Measurements from ENCODE around the gene SRA1. TPM values are rescaled to one million over a fixed set of nuclear protein-coding genes. Genes with fewer than 3 reads are reported as not detected.
A peak's percentile ranks its signal among the peaks of the same experiment; 100 is the strongest.

Gene SRA1
- polyA plus RNA-seq, 4 donors: 23.4 to 29.6 (median 26.4) TPM

DNA sequence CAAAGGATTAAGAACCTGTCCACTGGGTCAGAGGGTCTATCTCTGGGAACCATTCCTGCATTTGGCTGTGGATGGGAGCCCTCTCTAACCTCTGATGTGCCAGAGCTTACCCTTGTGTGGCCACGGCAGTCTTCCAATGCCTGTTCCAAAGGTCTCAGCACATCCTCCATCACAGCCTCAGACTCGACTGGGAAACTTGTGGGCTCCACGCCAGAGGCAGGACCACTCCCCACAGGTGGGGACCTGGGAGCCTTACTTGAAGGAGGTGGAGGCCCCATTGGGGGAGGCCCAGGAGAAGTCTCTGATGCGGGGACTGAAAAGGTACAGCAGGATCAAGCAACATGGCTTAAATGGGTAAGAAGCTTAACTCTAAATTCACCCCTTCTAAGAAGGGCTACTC lies 5.4 kb downstream of the SRA1 start:
- DNase-seq (ENCODE audit: low read depth in 4 of 4, low spot score in 3 of 4): no peak

DNA sequence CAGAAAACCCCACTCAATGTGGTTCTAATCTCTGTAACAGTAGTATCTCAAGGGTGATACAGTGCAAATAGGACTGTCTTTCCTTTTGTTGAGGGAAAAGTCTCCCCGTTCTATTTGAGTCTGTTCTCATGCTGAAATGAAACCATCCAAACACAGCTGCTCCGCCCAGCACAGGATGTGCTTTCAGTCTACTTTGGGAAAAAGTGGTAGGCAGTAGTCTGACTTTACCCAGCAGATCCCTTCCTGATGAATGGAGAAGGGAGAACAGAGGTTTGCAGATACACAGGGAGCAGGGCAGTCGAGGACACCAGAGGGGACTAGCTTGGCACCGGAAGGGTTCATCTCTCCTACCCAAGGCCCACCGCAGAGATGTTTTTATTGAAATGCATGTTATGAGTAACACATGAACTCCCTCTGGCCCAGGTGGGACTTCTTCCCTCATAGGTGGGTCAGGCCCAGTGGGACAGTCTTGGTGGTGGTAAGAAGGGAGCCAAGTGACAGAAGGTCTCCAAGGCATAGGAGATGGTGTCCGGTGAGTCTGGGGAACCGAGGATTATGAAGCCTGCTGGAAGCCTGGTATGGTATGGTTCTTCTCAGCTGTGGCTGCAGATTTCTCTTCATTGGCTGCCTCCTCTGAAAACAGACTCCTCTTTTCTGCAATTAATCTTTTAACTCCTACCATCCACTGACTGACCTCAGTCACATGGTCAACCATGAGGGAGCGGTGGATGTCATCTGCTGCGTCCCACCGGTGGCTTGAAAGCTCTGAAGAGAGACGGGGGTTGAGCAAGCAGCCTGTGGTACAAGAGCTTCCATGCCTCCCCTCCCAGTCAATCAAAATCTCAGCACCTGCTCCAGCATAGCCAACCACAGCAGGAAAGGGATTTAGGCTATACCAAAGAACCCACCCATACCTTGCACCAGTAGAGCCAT lies 6.9 kb downstream of the SRA1 start:
- no peak for DNase-seq (ENCODE audit: low read depth in 4 of 4, low spot score in 3 of 4)

DNA sequence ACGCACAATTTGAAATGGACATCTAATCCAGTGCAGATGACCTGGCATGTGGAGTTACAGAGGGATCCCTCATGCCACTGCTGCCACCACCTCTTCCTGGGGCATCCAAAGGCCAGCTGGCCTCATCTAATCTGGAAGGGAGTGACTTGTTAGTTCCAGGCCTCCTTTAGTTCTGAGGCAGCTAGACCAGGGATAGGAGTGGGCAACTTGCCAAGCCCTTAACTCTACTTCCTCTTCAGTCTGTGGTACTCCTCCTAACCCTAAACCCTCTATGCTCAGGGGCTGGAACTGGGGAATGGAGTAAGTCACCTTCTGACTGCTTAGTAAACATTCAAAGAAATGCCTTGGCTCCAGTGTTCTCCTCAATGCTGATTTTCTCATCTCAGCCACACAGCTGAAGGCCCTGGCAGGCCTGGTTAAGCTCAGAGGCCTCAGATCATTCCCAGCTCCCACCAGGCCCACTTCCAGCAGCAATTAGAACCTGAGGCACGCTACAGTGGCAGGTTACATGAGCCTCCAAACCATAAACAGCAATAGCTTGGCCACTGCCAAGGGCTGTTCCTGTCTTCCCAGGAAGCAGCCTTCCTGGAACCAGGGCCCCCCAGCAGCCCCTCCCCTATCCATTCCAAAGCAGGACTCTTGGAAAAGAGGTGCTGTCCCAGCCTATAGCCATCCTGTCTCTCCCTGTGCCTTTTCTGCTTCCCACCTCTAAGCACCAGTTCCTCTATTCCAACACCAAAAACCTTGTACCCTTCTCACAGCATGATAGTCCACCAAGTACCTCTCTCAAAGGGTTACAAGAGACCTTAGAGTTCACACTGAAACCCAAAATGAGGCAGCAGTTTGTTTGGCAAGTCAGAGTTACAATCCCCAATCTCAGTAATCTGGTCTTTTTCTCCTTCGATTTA lies 7.8 kb downstream of the SRA1 start:
- DNase-seq (ENCODE audit: low read depth in 4 of 4, low spot score in 3 of 4): no peak

DNA sequence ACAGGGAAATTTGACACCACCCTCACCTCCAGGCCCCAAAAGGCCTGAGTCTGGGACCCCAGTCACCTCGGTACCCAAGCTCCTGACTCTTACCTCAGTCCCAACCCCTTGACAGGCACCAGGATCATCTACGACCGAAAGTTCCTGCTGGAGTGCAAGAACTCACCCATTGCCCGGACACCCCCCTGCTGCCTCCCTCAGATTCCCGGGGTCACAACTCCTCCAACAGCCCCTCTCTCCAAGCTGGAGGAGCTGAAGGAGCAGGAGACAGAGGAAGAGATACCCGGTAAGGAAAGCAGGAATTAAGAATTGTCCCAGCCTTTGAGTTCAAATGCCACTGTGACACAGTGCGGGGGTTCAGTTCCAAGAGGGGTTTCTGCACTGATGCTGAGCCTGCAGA lies 8.5 kb downstream of the SRA1 start:
- no peak for DNase-seq (ENCODE audit: low read depth in 4 of 4, low spot score in 3 of 4)

DNA sequence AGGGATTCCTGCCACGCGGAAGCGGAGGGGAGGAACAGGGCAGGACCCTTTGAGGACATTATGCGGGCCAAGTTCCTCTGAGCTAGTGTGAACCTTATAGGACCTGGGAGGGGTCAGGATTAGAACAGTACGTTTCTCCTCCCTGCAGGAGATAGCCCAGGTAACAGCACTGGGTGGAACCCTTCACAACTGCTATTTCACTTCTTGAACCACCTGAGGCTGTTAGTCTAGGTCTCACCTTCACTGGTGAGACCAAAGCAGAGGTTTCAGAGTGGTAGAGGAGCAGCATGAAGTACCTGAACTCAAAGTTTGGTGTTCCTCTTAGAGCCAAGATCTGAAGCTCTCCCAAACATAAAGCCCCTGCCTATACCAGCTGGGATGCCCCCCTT lies 9.0 kb downstream of the SRA1 start:
- DNase-seq (ENCODE audit: low read depth in 4 of 4, low spot score in 3 of 4): no peak

DNA sequence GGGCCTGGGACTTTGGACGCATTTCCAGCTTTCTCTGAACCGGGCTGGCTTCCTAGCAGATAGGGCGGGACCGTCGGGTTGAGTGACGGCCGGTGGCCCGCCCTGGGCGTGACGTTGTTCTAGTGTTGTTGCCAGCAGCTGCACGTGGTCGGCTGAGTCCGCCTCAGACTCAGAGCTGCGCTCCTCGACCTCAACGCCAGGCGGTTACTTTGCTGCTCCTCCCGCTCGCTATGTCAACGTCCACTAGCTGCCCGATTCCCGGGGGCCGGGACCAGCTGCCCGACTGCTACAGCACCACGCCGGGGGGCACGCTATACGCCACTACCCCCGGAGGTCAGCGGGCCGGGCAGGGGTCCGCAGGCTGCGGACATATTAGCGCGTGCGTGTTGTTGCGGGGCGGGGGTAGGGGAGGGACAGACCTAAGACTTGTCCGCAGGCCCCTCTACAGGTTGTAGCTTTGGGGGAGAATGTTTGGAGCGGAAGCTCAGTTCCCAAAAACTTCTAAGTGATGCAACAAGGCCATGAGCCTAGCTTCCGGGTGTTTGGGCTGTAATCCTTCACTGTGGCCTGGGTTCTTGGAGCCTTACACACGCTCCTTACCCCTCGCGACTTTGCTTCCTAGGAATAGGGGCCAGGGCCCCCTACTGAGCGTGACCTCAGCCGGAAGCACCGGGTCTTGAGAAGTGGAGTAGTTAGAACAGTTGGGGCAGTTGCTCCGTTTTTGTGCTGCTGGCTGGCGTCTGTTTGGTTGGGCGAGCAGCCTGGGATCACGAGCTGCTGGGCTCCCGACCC lies 9.6 kb downstream of the SRA1 start, which contains the start of gene EIF4EBP3:
TSS of gene EIF4EBP3 (plus strand) at position 155 of the 792 bp plus-strand sequence. CDS start at position 231, 76 bp downstream.
- peak; percentile 90 to 93 (median 91) for DNase-seq (ENCODE audit: low read depth in 4 of 4, low spot score in 3 of 4)

DNA sequence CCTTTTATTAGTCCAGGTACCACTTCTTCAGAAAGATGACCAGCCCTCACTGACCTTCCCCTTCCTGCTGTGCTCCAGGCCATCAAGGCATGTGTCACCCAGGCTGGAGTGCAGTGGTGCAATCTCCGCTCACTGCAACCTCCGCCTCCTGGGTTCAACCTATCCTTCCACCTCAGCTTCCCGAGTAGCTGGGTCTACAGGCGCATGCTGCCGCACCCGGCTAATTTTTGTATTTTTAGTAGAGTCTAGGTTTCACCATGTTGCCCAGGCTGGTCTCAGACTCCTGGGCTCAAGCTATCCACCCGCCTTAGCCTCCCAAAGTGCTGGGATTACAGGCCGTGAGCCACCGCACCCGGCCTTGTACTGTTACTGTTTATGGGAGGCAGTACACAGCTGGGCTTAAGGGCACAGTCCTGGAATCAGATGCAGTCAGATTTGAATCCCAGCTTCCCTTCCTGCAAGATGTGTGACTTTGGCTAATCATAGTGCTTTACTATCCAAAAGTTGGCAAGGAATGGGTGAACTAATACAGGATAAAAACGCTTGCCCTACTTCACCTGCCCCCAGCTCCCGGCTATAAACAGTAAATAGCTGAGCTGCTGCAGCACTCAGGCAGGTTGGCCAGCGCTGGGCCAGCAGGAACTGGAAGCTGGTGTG lies 10.3 kb downstream of the SRA1 start:
- no peak for DNase-seq (ENCODE audit: low read depth in 4 of 4, low spot score in 3 of 4)

DNA sequence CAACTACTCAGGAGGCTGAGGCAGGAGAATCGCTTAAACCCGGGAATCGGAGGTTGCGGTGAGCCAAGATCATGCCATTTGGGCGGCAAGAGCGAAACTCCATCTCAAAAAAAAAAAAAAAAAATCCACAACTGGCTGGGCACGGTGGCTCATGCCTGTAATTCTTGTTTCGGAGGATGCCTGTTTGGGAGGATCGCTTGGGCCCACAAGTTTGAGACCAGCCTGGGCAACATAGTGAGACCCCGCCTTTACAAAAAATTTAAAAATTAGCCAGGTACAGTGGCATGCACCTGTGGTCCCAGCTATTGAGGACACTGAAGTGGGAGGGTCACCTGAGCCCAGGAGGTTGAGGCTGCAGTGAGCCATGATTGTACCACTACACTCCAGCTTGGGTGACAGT lies 11.7 kb downstream of the SRA1 start:
- no peak for DNase-seq (ENCODE audit: low read depth in 4 of 4, low spot score in 3 of 4)

DNA sequence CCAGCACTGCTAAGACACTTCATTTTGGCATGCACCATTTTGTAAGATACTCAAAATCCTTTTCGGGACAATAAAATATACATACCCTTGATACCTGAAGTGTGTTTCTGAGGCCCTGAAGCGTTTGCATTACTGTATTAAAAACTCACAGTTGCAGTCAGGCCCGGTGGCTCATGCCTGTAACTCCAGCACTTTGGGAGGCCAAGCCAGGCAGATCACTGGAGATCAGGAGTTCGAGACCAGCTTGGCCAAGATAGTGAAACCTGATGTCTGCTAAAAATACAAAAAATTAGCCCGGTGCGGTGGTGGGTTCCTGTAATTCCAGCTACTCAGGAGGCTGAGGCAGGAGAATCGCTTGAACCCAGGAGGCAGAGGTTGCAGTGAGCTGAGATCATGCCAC lies 12.3 kb downstream of the SRA1 start:
- no peak for DNase-seq (ENCODE audit: low read depth in 4 of 4, low spot score in 3 of 4)

DNA sequence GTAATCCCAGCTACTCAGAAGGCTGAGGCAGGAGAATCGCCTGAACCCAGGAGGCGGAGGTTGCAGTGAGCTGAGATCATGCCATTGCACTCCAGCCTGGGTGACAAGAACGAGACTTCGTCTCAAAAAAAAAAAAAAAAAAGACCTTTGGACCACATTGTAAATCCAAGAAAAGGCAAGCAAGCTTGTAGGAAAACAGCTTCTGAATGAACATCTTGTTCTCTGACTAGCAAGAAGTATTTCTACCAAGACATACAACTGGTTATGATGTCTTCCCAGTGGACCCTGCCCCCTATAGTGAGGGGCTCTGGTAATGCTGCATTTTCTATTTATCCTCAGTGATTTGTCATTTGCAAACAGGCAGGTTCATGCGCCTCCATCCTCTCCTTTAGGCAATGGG lies 14.3 kb downstream of the SRA1 start:
- DNase-seq (ENCODE audit: low read depth in 4 of 4, low spot score in 3 of 4): no peak

DNA sequence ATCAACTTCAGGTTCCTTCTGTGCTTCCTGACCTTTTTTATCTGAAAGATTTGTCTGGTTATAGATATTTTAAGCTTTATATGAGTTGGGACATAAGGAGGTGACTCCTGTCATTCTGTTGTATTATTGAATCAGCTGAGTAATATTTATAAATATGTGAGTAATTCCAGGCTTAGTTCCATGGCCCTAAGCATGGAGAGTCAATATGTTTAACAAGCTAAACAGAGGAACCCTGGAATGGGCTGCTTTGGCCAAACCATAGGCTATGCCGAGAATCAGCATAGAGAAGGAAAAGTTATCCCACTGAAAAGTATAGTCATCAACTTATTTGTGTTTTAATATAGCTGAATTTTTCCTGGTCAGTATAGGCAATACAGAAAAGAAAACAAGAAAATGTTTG lies 17.0 kb downstream of the SRA1 start:
- DNase-seq (ENCODE audit: low read depth in 4 of 4, low spot score in 3 of 4): no peak

DNA sequence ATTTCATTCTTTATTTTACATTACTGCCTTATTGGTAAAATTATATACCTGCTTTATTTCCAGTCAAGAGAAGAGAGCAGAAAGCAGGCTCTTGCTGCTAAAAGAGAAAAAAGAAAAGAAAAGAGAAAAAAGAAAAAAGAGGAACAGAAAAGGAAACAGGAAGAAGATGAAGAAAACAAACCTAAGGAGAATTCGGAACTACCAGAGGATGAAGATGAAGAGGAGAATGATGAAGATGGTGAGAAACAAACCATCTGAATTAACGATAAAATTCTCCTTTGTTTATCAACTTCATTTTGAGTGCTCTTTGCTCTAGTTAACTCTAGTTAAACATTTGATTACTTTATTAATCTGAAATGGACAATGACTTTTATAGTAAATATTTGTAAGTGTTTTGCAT lies 33.3 kb downstream of the SRA1 start:
- DNase-seq (ENCODE audit: low read depth in 4 of 4, low spot score in 3 of 4): no peak

DNA sequence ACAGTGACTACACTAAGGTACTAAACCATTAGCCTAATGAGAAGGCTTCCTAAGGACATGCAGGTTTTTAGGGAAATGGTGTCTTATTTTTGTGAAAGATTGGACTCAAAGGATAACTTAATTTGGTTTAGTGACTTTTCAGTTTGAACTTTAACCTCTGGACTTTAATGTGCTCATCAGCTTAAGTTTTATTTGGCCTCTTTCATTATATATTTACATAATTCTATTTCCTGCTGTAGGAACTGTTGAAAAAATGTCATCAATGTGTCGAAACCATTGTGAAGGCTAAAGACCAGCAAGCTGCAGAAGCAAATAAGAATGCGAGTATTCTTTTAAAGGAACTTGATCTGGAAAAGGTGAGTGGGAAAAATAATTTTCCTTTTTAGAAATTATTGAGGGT lies 44.1 kb downstream of the SRA1 start:
- no peak for DNase-seq (ENCODE audit: low read depth in 4 of 4, low spot score in 3 of 4)

DNA sequence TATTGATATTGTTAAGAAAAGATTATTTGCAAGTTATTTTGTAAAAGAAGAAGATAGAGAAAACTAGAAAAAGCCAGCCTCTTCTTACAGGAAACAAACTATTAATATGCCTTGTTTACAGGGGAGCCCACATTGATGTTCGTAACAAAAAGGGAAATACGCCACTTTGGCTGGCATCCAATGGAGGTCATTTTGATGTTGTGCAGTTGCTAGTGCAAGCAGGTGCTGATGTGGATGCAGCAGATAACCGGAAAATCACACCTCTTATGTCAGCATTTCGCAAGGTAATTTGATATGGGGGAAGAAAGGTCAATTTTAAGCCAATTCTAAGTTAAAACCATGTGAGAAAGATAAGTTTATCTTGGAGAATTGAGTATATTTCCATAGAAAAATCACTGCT lies 47.4 kb downstream of the SRA1 start:
- no peak for DNase-seq (ENCODE audit: low read depth in 4 of 4, low spot score in 3 of 4)

DNA sequence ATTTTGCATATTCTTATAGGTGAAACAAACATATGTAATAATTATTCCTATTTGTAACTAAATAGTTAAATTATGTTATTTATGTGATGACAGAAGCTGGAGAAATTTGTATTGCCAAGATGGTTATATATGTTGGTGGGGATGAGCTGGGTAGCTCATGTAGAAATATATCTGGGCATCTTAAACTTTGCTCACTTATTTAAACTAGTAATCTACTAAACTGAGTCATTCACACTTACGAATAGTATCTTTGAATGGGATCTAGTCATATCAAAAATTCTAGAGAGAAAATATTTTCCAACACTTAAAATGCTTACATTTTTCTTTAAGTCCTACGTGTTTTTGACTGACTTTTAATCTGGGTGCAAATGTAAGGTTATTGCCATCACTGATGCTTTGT lies 54.4 kb downstream of the SRA1 start:
- DNase-seq (ENCODE audit: low read depth in 4 of 4, low spot score in 3 of 4): no peak

Other genes with a start within 250 kb of the SRA1 start
- 10 to 100 TPM; 10.7 to 12.4 (median 11.0) TPM for gene HBEGF, start 210.9 kb downstream of the SRA1 start, polyA plus RNA-seq (ENCODE audit: insufficient read length in 4 of 4)
- gene SLC4A9, start 197.3 kb downstream of the SRA1 start, polyA plus RNA-seq (ENCODE audit: insufficient read length in 4 of 4): 10 to 100 TPM; 17.6 to 36.2 (median 19.8) TPM
- gene ANKHD1, start 155.6 kb downstream of the SRA1 start, polyA plus RNA-seq (ENCODE audit: insufficient read length in 4 of 4): 100 to 1,000 TPM; 101 to 115 (median 108) TPM
- gene EIF4EBP3, start 9.8 kb downstream of the SRA1 start, polyA plus RNA-seq (ENCODE audit: insufficient read length in 4 of 4): 10 to 100 TPM; 10.4 to 12.5 (median 12.0) TPM
- gene APBB3, start 7.1 kb upstream of the SRA1 start, polyA plus RNA-seq (ENCODE audit: insufficient read length in 4 of 4): 10 to 100 TPM; 31.3 to 39.8 (median 33.9) TPM
- 10 to 100 TPM; 83.5 to 87.5 (median 85.2) TPM for gene SLC35A4, start 7.4 kb upstream of the SRA1 start, polyA plus RNA-seq (ENCODE audit: insufficient read length in 4 of 4)
- 10 to 100 TPM in 1 of 4 donors, 1 to 10 TPM in 3; 7.3 to 10.0 (median 8.4) TPM for gene CD14, start 75.7 kb upstream of the SRA1 start, polyA plus RNA-seq (ENCODE audit: insufficient read length in 4 of 4)
- 10 to 100 TPM; 15.5 to 18.8 (median 16.9) TPM for gene TMCO6, start 82.0 kb upstream of the SRA1 start, polyA plus RNA-seq (ENCODE audit: insufficient read length in 4 of 4)
- gene NDUFA2, start 90.2 kb upstream of the SRA1 start, polyA plus RNA-seq (ENCODE audit: insufficient read length in 4 of 4): 100 to 1,000 TPM in 1 of 4 donors, 10 to 100 TPM in 3; 73.4 to 113 (median 79.0) TPM
- gene IK, start 90.4 kb upstream of the SRA1 start, polyA plus RNA-seq (ENCODE audit: insufficient read length in 4 of 4): 100 to 1,000 TPM; 150 to 164 (median 156) TPM
- 10 to 100 TPM; 13.2 to 15.3 (median 14.3) TPM for gene WDR55, start 107.4 kb upstream of the SRA1 start, polyA plus RNA-seq (ENCODE audit: insufficient read length in 4 of 4)
- under 1 TPM in 2 of 4 donors, not detected in 2; 0.14 to 0.29 TPM for gene DND1, start 116.1 kb upstream of the SRA1 start, polyA plus RNA-seq (ENCODE audit: insufficient read length in 4 of 4)
- 10 to 100 TPM; 65.0 to 67.1 (median 66.5) TPM for gene HARS1, start 133.9 kb upstream of the SRA1 start, polyA plus RNA-seq (ENCODE audit: insufficient read length in 4 of 4)
- gene HARS2, start 134.0 kb upstream of the SRA1 start, polyA plus RNA-seq (ENCODE audit: insufficient read length in 4 of 4): 10 to 100 TPM; 42.7 to 47.6 (median 45.9) TPM
- gene ZMAT2, start 143.0 kb upstream of the SRA1 start, polyA plus RNA-seq (ENCODE audit: insufficient read length in 4 of 4): 100 to 1,000 TPM; 103 to 126 (median 118) TPM
- gene PCDHA1, start 228.7 kb upstream of the SRA1 start, polyA plus RNA-seq (ENCODE audit: insufficient read length in 4 of 4): under 1 TPM in 1 of 4 donors, not detected in 3; 0.06 TPM
- under 1 TPM; 0.13 to 0.30 (median 0.25) TPM for gene PCDHA2, start 237.4 kb upstream of the SRA1 start, polyA plus RNA-seq (ENCODE audit: insufficient read length in 4 of 4)
- under 1 TPM; 0.25 to 0.49 (median 0.38) TPM for gene PCDHA3, start 243.6 kb upstream of the SRA1 start, polyA plus RNA-seq (ENCODE audit: insufficient read length in 4 of 4)
- gene PCDHA4, start 249.6 kb upstream of the SRA1 start, polyA plus RNA-seq (ENCODE audit: insufficient read length in 4 of 4): 1 to 10 TPM in 2 of 4 donors, under 1 TPM in 2; 0.62 to 1.6 (median 1.1) TPM

Measured in right renal pelvis (tissue), 4 donors.